SW480 (cell line): ENCODE measurements around the gene TPCN1.
"Not testable (repeated sequence)": the region's sequence is repeated elsewhere in the genome, so short reads cannot be mapped to it uniquely, and the experiment has no call there.

ENCODE experiments used
- DNase-seq: peaks from one replicate; pipeline ENCODE4 v3.0.0-alpha.2; 2016; ENCODE audit warnings: low spot score

TPCN1 gene

GRCh38 chr12:113196990-113197389, 24.3 kb upstream of the TPCN1 start:
- peak; percentile 76 for DNase-seq

- no peak for DNase-seq
These were observed 23.7 kb upstream of the TPCN1 start for GRCh38 chr12:113197518-113198077.

- DNase-seq: no peak
These were observed 23.0 kb upstream of the TPCN1 start for GRCh38 chr12:113198296-113198695.

GRCh38 chr12:113200021-113200797, 21.1 kb upstream of the TPCN1 start:
- no peak for DNase-seq

GRCh38 chr12:113201187-113202177, 19.8 kb upstream of the TPCN1 start:
- DNase-seq: no peak

GRCh38 chr12:113202300-113203075, 18.8 kb upstream of the TPCN1 start:
- DNase-seq: no peak

- DNase-seq: no peak
These were observed 17.2 kb upstream of the TPCN1 start for GRCh38 chr12:113203852-113204760.

GRCh38 chr12:113204804-113205203, 16.5 kb upstream of the TPCN1 start:
- DNase-seq: no peak

- DNase-seq: not testable (repeated sequence)
These were observed 14.5 kb upstream of the TPCN1 start for GRCh38 chr12:113206802-113207201.

- DNase-seq: no peak
These were observed 13.6 kb upstream of the TPCN1 start for GRCh38 chr12:113207613-113208040.

- DNase-seq: peak; percentile 75
These were observed 13.0 kb upstream of the TPCN1 start for GRCh38 chr12:113208041-113208934.

- no peak for DNase-seq
These were observed 10.1 kb upstream of the TPCN1 start for GRCh38 chr12:113211160-113211559.

- DNase-seq: peak; percentile 92
These were observed 6.3 kb upstream of the TPCN1 start for GRCh38 chr12:113214895-113215400.

GRCh38 chr12:113216027-113216426, 5.2 kb upstream of the TPCN1 start:
- DNase-seq: no peak

- DNase-seq: no peak
These were observed 577 bp upstream of the TPCN1 start for GRCh38 chr12:113220593-113221180.

- DNase-seq: no peak
These were observed 899 bp downstream of the TPCN1 start for GRCh38 chr12:113221997-113222729.

- DNase-seq: peak; percentile 28
These were observed 1.7 kb downstream of the TPCN1 start for GRCh38 chr12:113222730-113223531.
